ENCODE measurements around the gene ZDHHC12. TPM values are rescaled to one million over a fixed set of nuclear protein-coding genes. Genes with fewer than 3 reads are reported as not detected.

The ZDHHC12 gene
- total RNA-seq, 4 donors from 2014 or later = 51.5 to 99.4 (median 77.1) TPM

- H3K4me3 ChIP-seq = peak overlapping the region; percentile 54 to 80 (median 64)
- peak overlapping the region; percentile 92 to 97 (median 95) for H3K27ac ChIP-seq
- H3K9me3 ChIP-seq = no peaks in the 10 kb centered on the region
- peaks cover 33 to 63% (median 36%) of the 10 kb centered on the region in 3 donors for H3K4me1 ChIP-seq
- intact Hi-C loops (cut with DNase I) = no loop called here
- no peak for TF ChIP-seq POLR2A (IDR thresholded peaks at IDR 0.05)
- TF ChIP-seq, protein P1, sequence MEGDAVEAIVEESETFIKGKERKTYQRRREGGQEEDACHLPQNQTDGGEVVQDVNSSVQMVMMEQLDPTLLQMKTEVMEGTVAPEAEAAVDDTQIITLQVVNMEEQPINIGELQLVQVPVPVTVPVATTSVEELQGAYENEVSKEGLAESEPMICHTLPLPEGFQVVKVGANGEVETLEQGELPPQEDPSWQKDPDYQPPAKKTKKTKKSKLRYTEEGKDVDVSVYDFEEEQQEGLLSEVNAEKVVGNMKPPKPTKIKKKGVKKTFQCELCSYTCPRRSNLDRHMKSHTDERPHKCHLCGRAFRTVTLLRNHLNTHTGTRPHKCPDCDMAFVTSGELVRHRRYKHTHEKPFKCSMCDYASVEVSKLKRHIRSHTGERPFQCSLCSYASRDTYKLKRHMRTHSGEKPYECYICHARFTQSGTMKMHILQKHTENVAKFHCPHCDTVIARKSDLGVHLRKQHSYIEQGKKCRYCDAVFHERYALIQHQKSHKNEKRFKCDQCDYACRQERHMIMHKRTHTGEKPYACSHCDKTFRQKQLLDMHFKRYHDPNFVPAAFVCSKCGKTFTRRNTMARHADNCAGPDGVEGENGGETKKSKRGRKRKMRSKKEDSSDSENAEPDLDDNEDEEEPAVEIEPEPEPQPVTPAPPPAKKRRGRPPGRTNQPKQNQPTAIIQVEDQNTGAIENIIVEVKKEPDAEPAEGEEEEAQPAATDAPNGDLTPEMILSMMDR (IDR thresholded peaks at IDR 0.05) = no peak
- no peaks in the 10 kb centered on the region for H3K27me3 ChIP-seq
- 4 to 10% methylated on average over 12 to 16 of the region's 21 CpGs for WGBS, 2 donors
- no peak for DNase-seq
- no peaks in the 10 kb centered on the region for H3K36me3 ChIP-seq
These were observed 40.4 kb downstream of the ZDHHC12 start for GRCh38 chr9:128683340-128684064.

DNA sequence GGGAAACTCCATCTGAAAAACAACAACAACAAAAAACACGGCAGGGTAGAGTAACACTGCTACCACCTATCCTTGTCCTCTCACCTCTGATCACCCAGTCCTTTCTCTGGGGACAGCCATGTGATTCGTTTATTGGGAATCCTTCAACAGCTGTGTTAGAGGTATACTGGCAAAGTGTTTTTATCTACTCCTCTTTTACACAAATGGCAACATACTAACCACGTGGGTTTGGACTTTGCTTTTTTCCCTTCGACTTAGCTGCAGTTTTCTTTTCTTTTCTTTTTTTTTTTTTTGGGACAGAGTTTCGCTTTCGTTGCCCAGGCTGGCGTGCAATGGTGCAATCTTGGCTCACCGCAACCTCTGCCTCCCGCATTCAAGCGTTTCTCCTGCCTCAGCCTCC is 46.1 kb downstream of the ZDHHC12 start:
- TF ChIP-seq POLR2A (IDR thresholded peaks at IDR 0.05) = no peak
- TF ChIP-seq, protein P1 (IDR thresholded peaks at IDR 0.05) = no peak
- no peaks in the 10 kb centered on the region for H3K27me3 ChIP-seq
- no peak for DNase-seq
- H3K4me3 ChIP-seq = no peak overlapping the region
- no peak overlapping the region for H3K27ac ChIP-seq
- intact Hi-C loops (cut with DNase I) = no loop called here
- H3K36me3 ChIP-seq = peaks cover 0 to 6% (median 0%) of the 10 kb centered on the region in 3 donors
- peaks cover under 1 to 6% (median 1%) of the 10 kb centered on the region in 3 donors for H3K4me1 ChIP-seq
- H3K9me3 ChIP-seq = no peaks in the 10 kb centered on the region
- 86 to 87% methylated on average over 10 of the region's 10 CpGs for WGBS, 2 donors

DNA sequence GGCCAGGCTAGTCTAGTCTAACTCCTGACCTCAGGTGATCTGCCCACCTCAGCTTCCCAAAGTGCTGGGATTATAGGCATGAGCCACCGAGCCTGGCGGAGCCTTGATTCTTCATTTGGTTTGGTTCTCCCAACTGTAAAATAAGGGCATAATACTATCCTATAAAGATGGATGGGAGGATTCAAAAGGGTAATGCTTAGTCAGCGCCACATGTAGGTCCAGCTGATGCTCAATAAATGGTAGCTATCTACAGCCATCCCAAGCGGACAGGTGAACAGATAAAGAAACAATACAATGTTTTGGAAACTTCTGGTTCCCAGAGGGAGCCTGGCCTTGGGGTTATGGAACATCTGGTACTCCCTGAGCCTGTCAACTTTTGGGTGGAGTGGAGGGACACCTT is 48.5 kb downstream of the ZDHHC12 start:
- Histone ChIP-seq H3K4me1 (no peaks in the 10 kb centered on the region), H3K27ac (no peak overlapping the region), H3K36me3 (peaks cover 0 to 6% (median 0%) of the 10 kb centered on the region in 3 donors), H3K9me3 (no peaks in the 10 kb centered on the region), H3K4me3 (no peak overlapping the region), H3K27me3 (no peaks in the 10 kb centered on the region)
- intact Hi-C loops (cut with DNase I) = no loop called here
- TF ChIP-seq, protein P1 (IDR thresholded peaks at IDR 0.05) = no peak
- TF ChIP-seq POLR2A (IDR thresholded peaks at IDR 0.05) = no peak
- no peak for DNase-seq
- 96 to 100% methylated on average over 4 of the region's 4 CpGs for WGBS, 2 donors

Small RNAs within 50 kb of the gene (small RNA-seq; reads per million reads assigned to genes)
- gene RF00017 (0 reads per million in 4 donors), gene RN7SL560P (0 reads per million in 4 donors)

Other genes starting within 250 kb of the ZDHHC12 start
- 10 to 100 TPM; 21.4 to 31.2 (median 24.4) TPM for gene GLE1, start 219.4 kb downstream of the ZDHHC12 start, total RNA-seq
- gene SPTAN1, start 171.5 kb downstream of the ZDHHC12 start, total RNA-seq = 100 to 1,000 TPM in 3 of 4 donors, 10 to 100 TPM in 1; 97.8 to 233 (median 160) TPM
- gene DYNC2I2, start 67.3 kb downstream of the ZDHHC12 start, total RNA-seq = 10 to 100 TPM; 39.7 to 65.9 (median 54.4) TPM
- gene SET, start 34.9 kb downstream of the ZDHHC12 start, total RNA-seq = 100 to 1,000 TPM in 3 of 4 donors, 10 to 100 TPM in 1; 83.5 to 253 (median 215) TPM
- 1 to 10 TPM; 2.3 to 6.2 (median 3.2) TPM for gene PKN3, start 21.6 kb downstream of the ZDHHC12 start, total RNA-seq
- gene ZER1, start 47.8 kb upstream of the ZDHHC12 start, total RNA-seq = 10 to 100 TPM; 20.1 to 51.4 (median 29.0) TPM
- 10 to 100 TPM in 3 of 4 donors, 1 to 10 TPM in 1; 9.6 to 17.9 (median 16.7) TPM for gene TBC1D13, start 63.1 kb upstream of the ZDHHC12 start, total RNA-seq
- gene ENDOG, start 94.4 kb upstream of the ZDHHC12 start, total RNA-seq = 10 to 100 TPM; 21.2 to 40.1 (median 36.5) TPM
- 10 to 100 TPM; 14.0 to 29.2 (median 20.5) TPM for gene SPOUT1, start 105.7 kb upstream of the ZDHHC12 start, total RNA-seq
- 1 to 10 TPM; 4.0 to 9.4 (median 5.7) TPM for gene KYAT1, start 157.8 kb upstream of the ZDHHC12 start, total RNA-seq
- 100 to 1,000 TPM in 3 of 4 donors, 10 to 100 TPM in 1; 70.0 to 153 (median 122) TPM for gene LRRC8A, start 158.0 kb upstream of the ZDHHC12 start, total RNA-seq
- 10 to 100 TPM in 3 of 4 donors, 1 to 10 TPM in 1; 3.7 to 34.0 (median 23.0) TPM for gene PHYHD1, start 196.9 kb upstream of the ZDHHC12 start, total RNA-seq
- 10 to 100 TPM; 12.8 to 21.2 (median 16.2) TPM for gene DOLK, start 223.5 kb upstream of the ZDHHC12 start, total RNA-seq
- 10 to 100 TPM; 61.0 to 78.6 (median 67.1) TPM for gene NUP188, start 223.6 kb upstream of the ZDHHC12 start, total RNA-seq

All from esophagus squamous epithelium (tissue), 5 donors.